ENCODE data around the gene TAPT1.

TAPT1 gene

DNA sequence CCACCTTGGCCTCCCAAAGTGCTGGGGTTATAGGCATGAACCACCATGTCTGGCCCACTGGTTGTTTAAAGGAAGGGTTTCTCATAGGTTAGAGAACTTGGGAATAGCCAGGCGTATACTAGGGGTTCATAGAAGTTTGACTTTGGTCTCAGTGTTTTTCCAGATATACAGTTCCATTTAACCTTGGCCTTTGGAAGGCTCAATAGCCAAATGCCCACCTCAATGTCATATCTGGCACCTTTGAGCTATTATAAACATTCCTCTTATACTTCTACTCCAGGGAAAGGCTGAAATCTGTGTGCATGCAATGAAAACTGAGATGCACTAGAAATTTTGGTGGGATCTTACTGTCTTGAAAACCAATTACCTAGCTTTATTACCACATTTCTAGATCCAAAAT lies 95.0 kb downstream of the TAPT1 start:
- no peak for DNase-seq (ENCODE audit: low spot score)

DNA sequence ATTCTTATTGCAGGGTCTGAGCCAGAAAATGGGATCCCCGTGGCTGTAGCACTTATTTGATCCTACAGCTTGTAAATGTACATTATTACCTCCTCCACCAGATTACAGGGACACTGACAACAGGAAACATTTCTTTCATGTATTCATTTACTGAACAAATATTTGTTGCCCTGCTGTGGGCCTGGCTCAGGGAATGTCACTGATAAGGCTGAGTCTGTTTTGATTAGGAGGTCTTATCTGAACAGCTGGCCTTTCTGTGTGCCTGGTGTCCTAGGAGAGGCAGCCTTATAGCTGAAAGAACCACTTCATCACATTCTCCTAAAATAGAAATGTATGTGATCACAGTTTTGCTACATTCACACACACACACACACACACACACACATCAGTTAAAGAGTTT lies 96.9 kb downstream of the TAPT1 start:
- DNase-seq (ENCODE audit: low spot score) = peak; percentile 51

DNA sequence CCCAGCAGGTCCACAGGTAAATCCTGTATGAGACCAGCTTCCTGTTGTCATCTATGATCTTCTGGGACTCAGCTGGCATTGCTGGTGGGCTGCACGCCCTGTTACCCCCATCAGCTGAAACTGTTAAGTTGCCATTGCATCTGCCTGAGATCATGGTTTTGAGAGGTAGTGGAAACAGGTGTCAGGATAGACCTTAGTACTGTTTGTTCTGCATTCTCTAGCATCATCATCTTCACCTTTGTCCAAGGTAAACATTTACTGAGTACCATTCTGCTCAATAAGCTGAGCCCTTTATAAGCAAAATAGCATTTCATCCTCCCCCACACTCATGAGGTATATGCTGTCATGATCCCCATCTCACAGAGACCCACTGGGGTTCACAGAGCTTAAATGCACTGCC lies 99.6 kb downstream of the TAPT1 start:
- no peak for DNase-seq (ENCODE audit: low spot score)

- DNase-seq (ENCODE audit: low spot score) = no peak
These were observed 100.5 kb downstream of the TAPT1 start for GRCh38 chr4:16125571-16126445.

DNA sequence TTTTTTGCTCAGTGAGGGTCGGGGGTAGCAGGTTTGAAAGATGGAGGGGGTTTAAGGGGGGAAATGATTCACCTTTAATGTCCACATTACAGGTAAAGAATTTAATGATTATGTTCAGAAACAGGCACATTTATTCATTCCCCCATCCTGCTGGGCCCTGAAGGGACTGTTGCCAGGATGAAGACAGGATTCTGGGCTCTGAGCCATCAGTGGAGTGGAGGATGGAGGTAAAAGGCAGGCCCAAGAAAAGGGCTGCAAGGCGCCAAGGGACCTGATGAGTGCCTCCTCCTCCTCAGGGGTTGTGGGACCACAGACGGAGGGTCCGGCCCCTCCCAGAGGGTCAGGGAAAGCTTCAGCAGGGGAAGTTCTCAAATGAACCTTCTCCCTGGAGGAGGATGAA lies 102.0 kb downstream of the TAPT1 start:
- no peak for DNase-seq (ENCODE audit: low spot score)

- DNase-seq (ENCODE audit: low spot score) = no peak
These were observed 102.8 kb downstream of the TAPT1 start for GRCh38 chr4:16123356-16124084.

- DNase-seq (ENCODE audit: low spot score) = no peak
These were observed 103.5 kb downstream of the TAPT1 start for GRCh38 chr4:16122784-16123183.

- DNase-seq (ENCODE audit: low spot score) = no peak
These were observed 104.0 kb downstream of the TAPT1 start for GRCh38 chr4:16122308-16122711.

- no peak for DNase-seq (ENCODE audit: low spot score)
These were observed 105.6 kb downstream of the TAPT1 start for GRCh38 chr4:16120720-16121119.

GRCh38 chr4:16119981-16120380 lies 106.3 kb downstream of the TAPT1 start:
- DNase-seq (ENCODE audit: low spot score) = no peak

DNA sequence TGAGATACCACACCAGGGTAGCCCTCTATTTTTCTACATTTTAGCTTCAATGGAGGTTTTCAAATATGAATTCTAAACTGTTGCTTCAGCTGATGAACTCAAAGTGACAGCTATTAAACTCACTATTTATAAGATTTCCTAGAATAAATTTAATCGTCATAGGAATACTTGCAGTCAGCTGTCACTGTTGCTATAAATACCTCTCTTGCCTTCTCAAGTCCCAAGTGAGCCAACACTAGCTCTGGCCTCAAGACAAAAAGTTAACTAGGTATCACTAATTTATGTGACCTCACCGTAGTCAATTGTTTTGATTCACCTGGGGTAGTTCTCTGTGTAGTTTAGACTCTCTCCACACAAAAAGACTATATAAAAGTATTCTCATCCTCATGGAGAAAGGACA lies 108.2 kb downstream of the TAPT1 start:
- no peak for DNase-seq (ENCODE audit: low spot score)

DNA sequence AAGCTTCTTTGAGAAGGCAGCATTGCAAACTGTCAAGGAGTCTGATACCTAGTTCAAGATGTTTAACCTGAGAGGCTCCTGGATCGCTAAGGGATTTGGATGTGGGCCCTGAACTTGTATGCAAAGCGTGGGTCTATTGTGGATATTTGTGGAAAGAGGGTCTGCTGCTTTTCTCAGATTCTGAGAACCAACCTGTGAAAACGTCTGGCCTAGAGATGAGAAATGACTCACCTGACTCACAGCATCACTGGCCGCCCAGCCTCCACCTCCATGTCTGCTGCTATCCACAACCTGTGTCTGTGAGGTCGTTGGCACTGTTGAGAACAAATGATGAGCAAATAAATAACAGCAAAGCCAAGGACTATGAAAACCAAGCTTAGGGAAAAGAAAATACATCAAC lies 109.1 kb downstream of the TAPT1 start:
- DNase-seq (ENCODE audit: low spot score) = no peak

DNA sequence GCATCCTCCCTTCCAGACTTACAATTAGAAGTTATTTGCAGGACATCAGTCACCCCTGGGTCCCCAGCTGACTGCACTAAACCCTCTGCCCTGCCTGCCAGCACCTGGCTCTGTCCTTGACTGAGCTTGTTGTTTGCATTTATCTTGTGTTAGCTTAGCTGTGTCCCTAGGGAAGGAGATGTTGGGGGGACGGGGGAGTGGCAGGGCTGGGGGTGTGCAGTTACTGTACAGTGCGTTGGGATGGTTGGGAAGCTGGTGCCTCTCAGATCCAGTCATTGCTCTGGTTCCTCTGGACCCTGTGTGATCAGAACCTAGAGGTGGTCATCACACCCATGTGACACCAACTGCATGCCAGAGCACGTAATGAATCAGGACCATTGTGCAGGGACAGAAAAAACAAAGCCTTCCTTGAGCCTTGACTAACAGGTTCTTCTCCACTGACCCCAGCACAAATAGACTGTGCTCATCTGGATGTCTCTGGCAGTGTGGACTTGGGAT lies 109.7 kb downstream of the TAPT1 start:
- DNase-seq (ENCODE audit: low spot score) = no peak

DNA sequence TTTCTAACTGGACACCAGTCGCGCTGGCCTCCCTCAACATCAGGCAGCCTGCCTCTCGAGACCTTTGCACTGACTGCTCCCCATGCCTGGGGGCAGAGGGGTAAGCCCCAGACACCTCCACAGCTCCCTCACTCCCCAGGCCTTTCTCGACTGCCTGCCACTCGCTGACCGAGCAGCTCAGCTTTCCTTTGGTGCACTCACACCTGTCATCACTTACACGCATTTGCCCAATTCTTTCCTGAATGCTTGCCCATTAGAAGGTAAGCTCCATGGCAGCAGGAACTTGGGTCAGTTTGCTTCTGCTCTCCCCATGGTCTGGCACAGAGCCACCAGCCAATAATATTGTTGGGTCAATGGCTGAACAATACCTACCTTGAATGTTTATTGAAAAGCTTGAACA lies 110.3 kb downstream of the TAPT1 start:
- DNase-seq (ENCODE audit: low spot score) = no peak

GRCh38 chr4:16114546-16114945 lies 111.7 kb downstream of the TAPT1 start:
- DNase-seq (ENCODE audit: low spot score) = no peak

DNA sequence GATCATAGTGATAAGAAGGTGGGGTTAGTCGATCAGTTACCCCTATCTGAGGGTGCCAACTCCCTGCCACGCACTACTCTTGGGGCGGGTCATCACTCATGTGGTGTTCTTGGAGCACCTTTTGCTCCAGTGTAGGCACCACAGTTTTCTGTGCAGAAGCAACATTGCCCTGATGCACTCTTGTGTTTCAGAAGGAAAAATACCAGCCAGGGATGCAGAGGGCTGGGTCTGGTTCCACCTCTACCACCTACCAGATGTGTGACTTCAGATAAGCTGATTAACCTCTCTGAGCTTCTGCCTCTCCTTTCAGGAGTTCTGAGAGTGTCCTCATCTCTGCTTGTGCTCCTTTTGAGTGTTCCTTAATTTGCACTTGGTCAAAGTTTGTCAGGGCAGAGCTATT lies 112.5 kb downstream of the TAPT1 start:
- no peak for DNase-seq (ENCODE audit: low spot score)

DNA sequence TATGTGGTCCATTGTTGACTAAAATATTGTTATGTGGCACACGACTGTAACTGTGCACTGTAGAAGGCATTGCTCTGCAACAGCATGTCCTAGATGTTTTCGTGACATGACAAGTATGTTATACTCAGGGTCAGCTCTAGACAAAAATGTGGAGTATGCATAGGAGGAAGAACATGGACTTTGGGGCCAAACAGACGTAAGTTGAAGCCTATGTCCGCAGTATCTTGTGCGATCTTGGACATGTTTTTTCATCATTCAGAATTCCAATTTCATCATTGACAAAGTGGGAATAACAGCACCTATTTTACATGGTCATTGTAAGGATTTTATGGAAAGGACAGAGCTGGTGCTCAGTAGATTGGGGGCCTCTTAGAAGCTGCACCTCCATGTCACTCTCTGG lies 114.7 kb downstream of the TAPT1 start:
- DNase-seq (ENCODE audit: low spot score) = no peak

GRCh38 chr4:16110661-16111290 lies 115.5 kb downstream of the TAPT1 start:
- no peak for DNase-seq (ENCODE audit: low spot score)

Data from LoVo (cell line).